DMS53 treated with DMSO at 0.1 percent for 48 hours (cell line): Measurements from ENCODE around the gene LY6G6F.

Source experiments
- DNase-seq: peaks from one replicate; lab custom pipeline; 2025; ENCODE audit not compliant: unreplicated experiment; lab: John Stamatoyannopoulos, UW

Gene LY6G6F

GRCh38 chr6:31706599-31706998 lies at the start of gene LY6G6F:
Gene LY6G6F (plus strand): TSS chr6:31706866. CDS start chr6:31706907, 41 bp downstream.
- no peak for DNase-seq

- no peak for DNase-seq
Measured at GRCh38 chr6:31657406-31658157, 49.1 kb upstream of the LY6G6F start.

GRCh38 chr6:31658158-31658688 lies 48.4 kb upstream of the LY6G6F start:
- DNase-seq: no peak

GRCh38 chr6:31658983-31659648 lies 47.5 kb upstream of the LY6G6F start:
- DNase-seq: no peak

- DNase-seq: no peak
Measured at GRCh38 chr6:31659649-31660380, 46.9 kb upstream of the LY6G6F start.

GRCh38 chr6:31660381-31661261 lies 46.0 kb upstream of the LY6G6F start, which contains the start of gene C6orf47:
Gene C6orf47 (minus strand): TSS chr6:31660778. CDS start chr6:31659947, 831 bp downstream.
- DNase-seq: peak; percentile 73

GRCh38 chr6:31661262-31662123 lies 45.2 kb upstream of the LY6G6F start:
- no peak for DNase-seq

- no peak for DNase-seq
Measured at GRCh38 chr6:31662124-31662723, 44.4 kb upstream of the LY6G6F start.

- no peak for DNase-seq
Measured at GRCh38 chr6:31663126-31663960, 43.3 kb upstream of the LY6G6F start.

GRCh38 chr6:31663961-31664789 lies 42.5 kb upstream of the LY6G6F start:
- no peak for DNase-seq

- peak; percentile 90 for DNase-seq
Measured at GRCh38 chr6:31664790-31665500, 41.7 kb upstream of the LY6G6F start, which contains the start of gene GPANK1. Gene GPANK1 (minus strand): TSS chr6:31664997. CDS start chr6:31664478, 519 bp downstream.

GRCh38 chr6:31665501-31666336 lies 40.9 kb upstream of the LY6G6F start, which contains the start of gene CSNK2B:
Gene CSNK2B (plus strand): TSS chr6:31666080. CDS start chr6:31666832, 752 bp downstream.
- DNase-seq: peak; percentile 96

- DNase-seq: no peak
Measured at GRCh38 chr6:31666337-31666965, 40.2 kb upstream of the LY6G6F start.

- DNase-seq: no peak
Measured at GRCh38 chr6:31669676-31670075, 37.0 kb upstream of the LY6G6F start, which contains the start of gene LY6G5B. Gene LY6G5B (plus strand): TSS chr6:31669976. CDS start chr6:31670951, 975 bp downstream.

GRCh38 chr6:31676322-31676903 lies 30.3 kb upstream of the LY6G6F start:
- no peak for DNase-seq
